Germinal center (tissue), 1 donor: ENCODE data around the gene TRH.
"Not testable (repeated sequence)": the region's sequence is repeated elsewhere in the genome, so short reads cannot be mapped to it uniquely, and the experiment has no call there.

Experiments
- DNase-seq: peaks from one replicate; pipeline ENCODE4 v3.0.0; 2012; ENCODE audit warnings: mixed read lengths, low spot score

Gene TRH

DNA sequence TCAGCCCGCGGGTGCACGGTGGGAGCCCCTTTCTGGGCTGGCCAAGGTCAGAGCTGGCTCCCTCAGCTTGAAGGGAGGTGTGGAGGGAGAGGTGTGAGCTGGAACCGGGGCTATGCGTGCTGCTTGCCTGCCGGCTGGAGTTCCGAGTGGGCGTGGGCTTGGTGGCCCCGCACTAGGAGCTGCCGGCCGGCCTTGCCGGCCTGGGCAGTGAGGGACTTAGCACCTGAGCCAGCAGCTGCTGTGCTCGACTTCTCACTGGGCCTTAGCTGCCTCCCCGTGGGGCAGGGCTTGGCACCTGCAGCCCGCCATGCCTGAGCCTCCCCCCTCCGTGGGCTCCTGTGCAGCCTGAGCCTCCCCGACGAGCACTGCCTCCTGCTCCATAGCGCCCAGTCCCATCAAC, 36.0 kb downstream of the TRH start:
- DNase-seq: no peak

DNA sequence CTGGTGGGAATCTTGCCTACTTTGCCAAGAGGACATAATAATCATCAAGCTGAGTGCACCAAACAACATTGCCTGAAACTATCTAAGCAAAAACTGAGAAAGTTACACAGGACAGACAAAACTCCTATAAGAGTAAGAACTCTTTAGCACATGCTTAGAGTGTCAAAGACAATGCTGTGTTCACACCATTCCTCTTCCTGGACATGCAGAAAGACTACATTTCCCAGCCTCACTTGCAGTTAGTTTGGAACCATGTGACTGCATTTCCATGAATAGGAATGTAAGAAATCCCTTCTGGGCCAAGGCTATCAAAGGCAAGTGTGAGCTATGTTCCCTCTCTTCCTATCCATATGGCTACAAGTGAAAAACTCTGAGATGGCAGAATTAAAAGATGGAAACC, 37.6 kb downstream of the TRH start:
- DNase-seq: not testable (repeated sequence)

DNA sequence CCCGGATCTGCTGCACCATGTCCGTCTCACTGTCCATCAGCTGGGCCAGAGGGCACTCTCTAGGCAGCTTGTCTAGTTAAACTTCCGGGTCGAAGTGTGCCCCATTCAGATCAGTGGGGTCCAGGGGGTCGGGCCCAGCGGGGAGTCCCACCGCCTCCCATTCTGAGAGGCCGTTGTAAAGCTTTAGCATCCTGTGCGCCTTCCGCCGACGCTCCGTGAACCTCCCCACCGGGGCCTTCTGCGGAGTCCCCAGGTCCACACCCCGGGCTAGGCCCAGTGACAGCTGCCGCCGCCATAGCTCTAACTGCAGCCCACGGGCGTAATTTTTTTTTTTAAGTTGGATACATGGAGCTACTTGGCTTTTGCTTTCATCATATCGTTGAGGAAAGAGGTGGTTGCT, 38.7 kb downstream of the TRH start:
- DNase-seq: not testable (repeated sequence)

DNA sequence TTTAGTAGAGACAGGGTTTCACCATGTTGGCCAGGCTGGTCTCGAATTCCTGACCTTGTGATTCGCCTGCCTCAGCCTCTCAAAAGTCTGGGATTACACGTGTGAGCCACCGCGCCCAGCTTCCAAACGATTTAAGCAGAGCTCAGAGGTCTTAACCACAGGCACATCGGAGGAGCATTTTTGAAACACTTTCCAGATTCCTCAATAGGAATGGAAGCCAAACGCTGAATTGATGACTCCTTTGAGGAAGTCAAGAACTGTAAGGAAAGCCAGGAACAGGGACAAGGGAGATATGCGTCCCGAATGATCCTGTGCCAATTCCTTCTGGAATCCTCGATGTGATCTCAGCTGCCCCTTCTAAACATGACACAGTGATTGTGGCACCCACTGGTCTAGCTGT, 40.0 kb downstream of the TRH start:
- DNase-seq: no peak

DNA sequence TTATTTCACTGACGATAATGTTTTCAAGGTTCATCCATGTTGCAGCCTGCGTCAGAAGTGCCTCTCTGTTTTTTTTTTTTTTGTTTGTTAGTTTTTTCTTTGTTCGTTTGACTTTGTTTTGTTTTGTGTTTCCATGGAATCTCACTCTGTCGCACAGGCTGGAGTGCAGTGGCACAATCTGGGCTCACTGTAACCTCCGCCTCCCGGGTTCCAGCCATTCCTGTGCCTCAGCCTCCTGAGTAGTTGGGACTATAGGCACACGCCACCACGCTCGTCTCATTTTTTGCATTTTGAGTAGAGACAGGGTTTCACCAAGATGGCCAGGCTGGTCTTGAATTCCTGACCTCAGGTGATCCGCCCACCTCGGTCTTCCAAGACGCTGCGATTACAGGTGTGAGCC, 43.1 kb downstream of the TRH start:
- DNase-seq: not testable (repeated sequence)

DNA sequence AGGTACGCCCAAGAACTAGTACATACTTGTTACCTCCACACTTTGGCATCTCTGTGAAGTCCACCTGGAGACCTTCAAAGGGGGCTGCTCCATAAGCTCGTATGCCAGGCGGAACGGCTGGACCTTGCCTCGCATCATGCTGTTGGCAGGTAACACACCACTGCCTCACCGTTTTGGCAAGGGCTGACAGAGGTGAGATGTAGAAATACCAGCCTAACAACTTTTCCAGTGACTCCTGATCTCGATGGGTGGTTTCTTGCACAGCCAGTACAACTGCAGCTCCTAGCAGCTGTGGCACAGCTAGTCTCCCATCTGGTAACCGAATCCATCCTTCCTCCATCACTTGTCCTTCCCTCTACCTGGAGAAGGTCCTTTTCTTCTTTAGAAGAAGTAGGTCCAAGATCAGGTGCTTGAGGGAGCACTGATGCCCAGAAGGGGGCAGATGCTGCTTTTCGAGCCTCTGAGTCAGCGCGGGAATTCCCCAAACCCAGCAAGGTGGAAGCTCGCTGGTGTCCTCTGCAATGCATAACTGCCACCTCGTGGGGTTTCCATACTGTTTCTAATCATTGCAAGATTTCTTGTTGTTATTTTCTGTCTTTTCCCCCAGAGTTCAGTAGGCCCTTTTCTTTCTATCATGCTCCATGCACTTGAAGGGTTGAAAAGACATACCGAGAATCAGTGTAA, 51.8 kb downstream of the TRH start:
- not testable (repeated sequence) for DNase-seq

DNA sequence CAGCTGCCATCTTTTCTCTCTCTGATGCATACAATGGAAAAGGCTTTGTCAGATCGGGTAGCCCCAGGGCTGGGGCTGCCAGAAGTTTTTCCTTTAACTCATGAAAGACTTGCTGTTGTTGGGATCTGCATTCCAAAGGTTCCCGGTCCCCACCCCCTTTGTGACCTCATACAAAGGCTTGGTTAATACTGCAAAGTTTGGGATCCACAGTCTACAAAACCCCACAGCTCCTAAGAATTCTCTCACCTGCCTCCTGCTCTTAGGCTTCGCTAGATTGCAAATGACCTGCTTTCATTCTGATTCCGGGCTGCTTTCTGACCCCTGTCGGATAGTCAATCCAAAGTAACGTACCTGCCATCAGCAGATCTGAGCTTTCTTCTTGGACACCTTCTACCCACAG, 52.9 kb downstream of the TRH start:
- DNase-seq: not testable (repeated sequence)
